HG02763 (cell line): ENCODE data around the gene SHANK2.

Source experiments
- ATAC-seq: cut with Tn5 transposase; IDR thresholded peaks from one replicate; pipeline ENCODE4 v1.9.1; 2021; ENCODE audit warnings: mild to moderate bottlenecking, moderate library complexity; ENCODE audit not compliant: unreplicated experiment

The SHANK2 gene

GRCh38 chr11:71203681-71204080, 48.7 kb downstream of the SHANK2 start:
- ATAC-seq, result no peak

GRCh38 chr11:71202966-71203365, 49.4 kb downstream of the SHANK2 start:
- no peak for ATAC-seq

- no peak for ATAC-seq
Measured at GRCh38 chr11:71202598-71202944, 49.8 kb downstream of the SHANK2 start.
